ENCODE data around the gene KRT1.

The KRT1 gene

GRCh38 chr12:52660934-52661499 lies 19.2 kb downstream of the KRT1 start:
- DNase-seq (ENCODE audit: low read depth in 2 of 2): no peak

GRCh38 chr12:52659951-52660350 lies 20.3 kb downstream of the KRT1 start:
- no peak for DNase-seq (ENCODE audit: low read depth in 2 of 2)

- DNase-seq (ENCODE audit: low read depth in 2 of 2): no peak
Measured at GRCh38 chr12:52659395-52659794, 20.8 kb downstream of the KRT1 start.

- no peak for DNase-seq (ENCODE audit: low read depth in 2 of 2)
Measured at GRCh38 chr12:52658196-52658595, 22.0 kb downstream of the KRT1 start.

- no peak for DNase-seq (ENCODE audit: low read depth in 2 of 2)
Measured at GRCh38 chr12:52657250-52657902, 22.8 kb downstream of the KRT1 start.

- DNase-seq (ENCODE audit: low read depth in 2 of 2): no peak
Measured at GRCh38 chr12:52656616-52657015, 23.6 kb downstream of the KRT1 start.

- DNase-seq (ENCODE audit: low read depth in 2 of 2): no peak
Measured at GRCh38 chr12:52655720-52656124, 24.5 kb downstream of the KRT1 start.

GRCh38 chr12:52655251-52655650 lies 25.0 kb downstream of the KRT1 start:
- DNase-seq (ENCODE audit: low read depth in 2 of 2): no peak

- DNase-seq (ENCODE audit: low read depth in 2 of 2): no peak
Measured at GRCh38 chr12:52651726-52652261, 28.4 kb downstream of the KRT1 start, which contains the start of gene KRT2. Gene KRT2, minus strand, starts transcription at chr12:52652211. Its CDS starts 69 bp downstream, at chr12:52652142.

GRCh38 chr12:52650520-52651081 lies 29.6 kb downstream of the KRT1 start:
- DNase-seq (ENCODE audit: low read depth in 2 of 2): no peak

- no peak for DNase-seq (ENCODE audit: low read depth in 2 of 2)
Measured at GRCh38 chr12:52649066-52649465, 31.1 kb downstream of the KRT1 start.

GRCh38 chr12:52648012-52648550 lies 32.1 kb downstream of the KRT1 start:
- DNase-seq (ENCODE audit: low read depth in 2 of 2): no peak

- no peak for DNase-seq (ENCODE audit: low read depth in 2 of 2)
Measured at GRCh38 chr12:52647601-52648000, 32.6 kb downstream of the KRT1 start.

GRCh38 chr12:52646613-52647012 lies 33.6 kb downstream of the KRT1 start:
- no peak for DNase-seq (ENCODE audit: low read depth in 2 of 2)

- no peak for DNase-seq (ENCODE audit: low read depth in 2 of 2)
Measured at GRCh38 chr12:52645982-52646381, 34.2 kb downstream of the KRT1 start.

GRCh38 chr12:52645120-52645761 lies 35.0 kb downstream of the KRT1 start:
- DNase-seq (ENCODE audit: low read depth in 2 of 2): peak in 1 of 2 donors; percentile 8

- DNase-seq (ENCODE audit: low read depth in 2 of 2): no peak
Measured at GRCh38 chr12:52644078-52644415, 36.2 kb downstream of the KRT1 start.

GRCh38 chr12:52643233-52644077 lies 36.8 kb downstream of the KRT1 start:
- no peak for DNase-seq (ENCODE audit: low read depth in 2 of 2)

GRCh38 chr12:52641468-52641867 lies 38.7 kb downstream of the KRT1 start:
- DNase-seq (ENCODE audit: low read depth in 2 of 2): no peak

GRCh38 chr12:52637299-52637698 lies 42.9 kb downstream of the KRT1 start:
- no peak for DNase-seq (ENCODE audit: low read depth in 2 of 2)

- DNase-seq (ENCODE audit: low read depth in 2 of 2): no peak
Measured at GRCh38 chr12:52636592-52637258, 43.5 kb downstream of the KRT1 start.
